H1 (cell line): ENCODE results near the gene ENPP3. TPM values are rescaled to one million over a fixed set of nuclear protein-coding genes. Genes with fewer than 3 reads are reported as not detected.
"Not testable (repeated sequence)": the region's sequence is repeated elsewhere in the genome, so short reads cannot be mapped to it uniquely, and the experiment has no call there.

ENCODE experiments used
- CTCF ChIA-PET: fragments of 300-600 bp; sonication (Branson Sonifier 250); formaldehyde crosslinking; loops from one replicate; lab custom pipeline; 2021; ENCODE audit not compliant: partially characterized antibody; lab: Charles Lee
- POLR2A ChIA-PET: fragments of 300-600 bp; sonication (Branson Sonifier 250); formaldehyde crosslinking; loops from one replicate; lab custom pipeline; 2021; ENCODE audit warnings: inconsistent platforms; ENCODE audit not compliant: partially characterized antibody; lab: Charles Lee
- DNase-seq, 2 experiments: peaks; one replicate each; pipeline versions ENCODE4 v3.0.0 to v3.0.0-alpha.2; 2010 to 2022; ENCODE audit warnings: low spot score in 2 of 2, low read depth in 1 of 2, mixed read lengths in 1 of 2
- FAIRE-seq: peaks from 2 replicates; lab custom pipeline; 2011; peaks lifted over from hg19 to GRCh38; lab: Jason Lieb, UNC
- H2AFZ ChIP-seq: 2 replicates; pipeline ENCODE4 v1.8.1; 2012; ENCODE audit warnings: low read length, inconsistent platforms
- H2AK5ac ChIP-seq: 2 replicates; pipeline ENCODE4 v1.6.1; 2013; ENCODE audit warnings: low read depth, low read length
- H2BK120ac ChIP-seq: replicated peaks from 2 replicates; pipeline ENCODE3; 2013; ENCODE audit warnings: low read depth, low read length, inconsistent platforms
- H2BK12ac ChIP-seq: 2 replicates; pipeline ENCODE4 v1.6.1; 2013; ENCODE audit warnings: low read depth, low read length
- H2BK15ac ChIP-seq: 2 replicates; pipeline ENCODE4 v1.6.1; 2013; ENCODE audit warnings: low read length
- H2BK20ac ChIP-seq: 2 replicates; pipeline ENCODE4 v1.6.1; 2013; ENCODE audit warnings: low read length
- H2BK5ac ChIP-seq: 2 replicates; pipeline ENCODE4 v1.6.1; 2013; ENCODE audit warnings: low read depth, low read length
- H3K14ac ChIP-seq: 2 replicates; pipeline ENCODE4 v1.6.1; 2013; ENCODE audit warnings: inconsistent platforms; ENCODE audit not compliant: insufficient read length
- H3K18ac ChIP-seq: 2 replicates; pipeline ENCODE4 v1.6.1; 2013; ENCODE audit warnings: low read length; ENCODE audit errors: extremely low read depth
- H3K23ac ChIP-seq: 2 replicates; pipeline ENCODE4 v1.6.1; 2013; ENCODE audit warnings: inconsistent platforms; ENCODE audit not compliant: insufficient read length
- H3K23me2 ChIP-seq: 2 replicates; pipeline ENCODE4 v1.6.1; 2013; ENCODE audit warnings: low read depth, low read length
- H3K27ac ChIP-seq: 2 replicates; pipeline ENCODE4 v1.6.1; 2011; ENCODE audit warnings: low read depth, low read length, inconsistent platforms
- H3K27me3 ChIP-seq, 4 experiments: replicated peaks in 1 of 4; 1 replicate in 1 of 4; 2 replicates in 3 of 4; pipeline versions ENCODE4 v1.6.1 to v1.8.1; 2011 to 2013; ENCODE audit warnings: low read length in 3 of 4, mild to moderate bottlenecking in 3 of 4, inconsistent platforms in 2 of 4, mixed read lengths in 2 of 4, moderate library complexity in 1 of 4; ENCODE audit not compliant: control insufficient read depth in 3 of 4, insufficient read depth in 3 of 4; ENCODE audit errors: extremely low read depth in 1 of 4
- H3K36me3 ChIP-seq, 4 experiments: 2 replicates each; pipeline versions ENCODE4 v1.6.1 to v1.8.1; 2011 to 2013; ENCODE audit warnings: mild to moderate bottlenecking in 4 of 4, low read length in 3 of 4, moderate library complexity in 2 of 4, control low read depth in 1 of 4, inconsistent platforms in 1 of 4; ENCODE audit not compliant: insufficient read depth in 4 of 4, control insufficient read depth in 2 of 4
- H3K4ac ChIP-seq: replicated peaks from 2 replicates; pipeline ENCODE3; 2013; ENCODE audit warnings: low read length, low read depth, mixed read lengths, inconsistent platforms; ENCODE audit not compliant: insufficient read length
- H3K4me1 ChIP-seq, 4 experiments: replicated peaks in 1 of 4; 1 replicate in 1 of 4; 2 replicates in 3 of 4; pipeline versions ENCODE4 v1.6.1 to v1.8.1; 2011 to 2013; ENCODE audit warnings: low read length in 3 of 4, inconsistent platforms in 2 of 4, mixed read lengths in 1 of 4; ENCODE audit not compliant: insufficient read depth in 4 of 4, control insufficient read depth in 3 of 4
- H3K4me2 ChIP-seq, 2 experiments: 2 replicates each; pipeline versions ENCODE4 v1.6.1 to v1.8.1; 2011 to 2013; ENCODE audit warnings: low read depth in 2 of 2, low read length in 2 of 2, control low read depth in 1 of 2, inconsistent platforms in 1 of 2, mild to moderate bottlenecking in 1 of 2; ENCODE audit not compliant: insufficient read depth in 1 of 2
- H3K4me3 ChIP-seq, 4 experiments: fragments of 200-600, 300-600 bp in 1 of 4; sonication (generic), shearing (Covaris generic), sonication (Bioruptor Twin) in 1 of 4; 2 replicates each; pipeline versions ENCODE4 v1.5.1 to v1.8.1; 2011 to 2016; ENCODE audit warnings: low read length in 4 of 4, low read depth in 3 of 4, control low read depth in 2 of 4, inconsistent platforms in 2 of 4, mild to moderate bottlenecking in 2 of 4, mixed read lengths in 1 of 4, moderate library complexity in 1 of 4; ENCODE audit not compliant: insufficient read depth in 2 of 4; ENCODE audit errors: extremely low read depth in 1 of 4
- H3K56ac ChIP-seq: replicated peaks from 2 replicates; pipeline ENCODE3; 2013; ENCODE audit warnings: low read depth, mild to moderate bottlenecking, mixed read lengths, low read length, inconsistent platforms; ENCODE audit not compliant: insufficient read length
- H3K79me1 ChIP-seq: 2 replicates; pipeline ENCODE4 v1.6.1; 2013; ENCODE audit warnings: low read depth, low read length, control low read depth
- H3K79me2 ChIP-seq, 2 experiments: 2 replicates each; pipeline versions ENCODE4 v1.6.1 to v1.8.1; 2012 to 2013; ENCODE audit warnings: low read length in 2 of 2, mild to moderate bottlenecking in 2 of 2, inconsistent platforms in 1 of 2; ENCODE audit not compliant: insufficient read depth in 2 of 2, control insufficient read depth in 1 of 2
- H3K9ac ChIP-seq, 4 experiments: replicated peaks in 1 of 4; 1 replicate in 1 of 4; 2 replicates in 3 of 4; pipeline versions ENCODE4 v1.6.1 to v1.8.1; 2011 to 2013; ENCODE audit warnings: low read depth in 3 of 4, low read length in 3 of 4, control low read depth in 2 of 4, mild to moderate bottlenecking in 2 of 4, moderate library complexity in 2 of 4, inconsistent platforms in 1 of 4; ENCODE audit errors: extremely low read depth in 1 of 4
- H3K9me3 ChIP-seq, 2 experiments: 2 replicates each; pipeline versions ENCODE4 v1.6.1 to v1.8.1; 2012 to 2013; ENCODE audit warnings: mild to moderate bottlenecking in 2 of 2, moderate library complexity in 2 of 2, control low read depth in 1 of 2, inconsistent platforms in 1 of 2, low read depth in 1 of 2, low read length in 1 of 2, mixed read lengths in 1 of 2; ENCODE audit not compliant: insufficient read depth in 2 of 2
- H4K20me1 ChIP-seq, 2 experiments: replicated peaks in 1 of 2; 2 replicates each; pipeline versions ENCODE3 to v1.8.1; 2011 to 2013; ENCODE audit warnings: inconsistent platforms in 2 of 2, low read length in 2 of 2, mild to moderate bottlenecking in 1 of 2; ENCODE audit not compliant: insufficient read depth in 2 of 2, control insufficient read depth in 1 of 2
- H4K5ac ChIP-seq: 2 replicates; pipeline ENCODE4 v1.6.1; 2013; ENCODE audit warnings: low read length, low read depth, mixed read lengths, inconsistent platforms; ENCODE audit not compliant: insufficient read length
- H4K8ac ChIP-seq: 2 replicates; pipeline ENCODE4 v1.8.0; 2013; ENCODE audit warnings: mild to moderate bottlenecking, moderate library complexity, low read length, inconsistent platforms; ENCODE audit not compliant: insufficient read depth; ENCODE audit errors: extremely low read depth
- H4K91ac ChIP-seq: replicated peaks from 2 replicates; pipeline ENCODE3; 2013; ENCODE audit warnings: low read length, mixed read lengths, inconsistent platforms; ENCODE audit not compliant: insufficient read length
- WGBS, 2 experiments: shearing (Covaris generic) in 1 of 2; methylation state at CpG; one replicate each; pipeline versions ENCODE4 v1.1.6 to v1.1.7; 2013 to 2015; ENCODE audit warnings: low lambda C conversion rate in 2 of 2, mixed read lengths in 2 of 2, inconsistent platforms in 1 of 2, low coverage in 1 of 2, missing lambda C conversion rate in 1 of 2; ENCODE audit not compliant: insufficient replicate concordance in 2 of 2, insufficient coverage in 1 of 2, insufficient read length in 1 of 2; ENCODE audit errors: extremely low coverage in 1 of 2, missing lambda C conversion rate in 1 of 2; 5-methylcytosine and 5-hydroxymethylcytosine counted together
- polyA plus RNA-seq, 7 experiments: library from polyadenylated mRNA; depleted of rRNA in 3 of 7; stranded (reverse) in 5 of 7; unstranded in 2 of 7; fragments of >200 nt in 5 of 7; fragments of 200-250 nt in 2 of 7; gene quantifications; 1 replicate in 5 of 7; 2 replicates in 1 of 7; 4 replicates in 1 of 7; pipeline versions ENCODE4 v1.2.1 to v1.2.3, GENCODE V29; 2011 to 2013; ENCODE audit warnings: missing spikeins in 2 of 7, mixed read lengths in 2 of 7
- total RNA-seq: library from RNA; stranded (reverse); fragmentation: NEBNext Ultra II Directional; extraction: Animal tissue kit (Norgen Biotek cat#: 25700); gene quantifications from 2 replicates; pipeline ENCODE4 v1.2.1, GENCODE V29; 2021

The ENPP3 gene
- total and polyA plus RNA-seq, 2 of the 8 experiments (the other 6 are each of a cell fraction or from before 2014, with no cell fraction given), result 0.11 TPM; not detected in 1

DNA sequence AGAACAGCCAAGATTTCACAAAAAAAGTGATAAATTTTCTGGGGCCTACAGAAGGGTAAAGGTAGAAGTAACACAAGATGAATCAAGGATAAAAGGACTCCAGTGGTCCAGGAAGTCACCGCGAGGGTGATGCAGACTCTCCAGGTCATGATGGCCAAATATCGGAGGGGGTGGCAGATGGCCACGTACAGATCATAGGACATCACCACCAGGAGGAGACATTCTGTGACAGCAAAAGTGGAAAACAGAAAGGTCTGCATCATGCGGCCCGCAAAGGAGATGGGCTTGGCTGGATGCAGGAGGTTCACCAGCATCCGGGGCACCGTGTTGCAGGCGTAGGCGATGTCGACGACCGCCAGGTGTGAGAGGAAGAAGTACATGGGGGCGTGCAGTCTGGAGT, 63.7 kb downstream of the ENPP3 start:
- H3K23ac ChIP-seq, H3K4me1 ChIP-seq, H4K8ac ChIP-seq, H3K4ac ChIP-seq, H3K9me3 ChIP-seq, FAIRE-seq, H4K91ac ChIP-seq, H3K79me2 ChIP-seq, POLR2A ChIA-PET, H2BK15ac ChIP-seq, H2BK5ac ChIP-seq, H3K56ac ChIP-seq, CTCF ChIA-PET, H3K27ac ChIP-seq, H4K5ac ChIP-seq, H2BK20ac ChIP-seq, H2AK5ac ChIP-seq, H3K27me3 ChIP-seq, H3K79me1 ChIP-seq, H3K36me3 ChIP-seq, H3K4me3 ChIP-seq, H3K18ac ChIP-seq, H2AFZ ChIP-seq, H3K9ac ChIP-seq, H3K23me2 ChIP-seq, H2BK120ac ChIP-seq, DNase-seq, H3K14ac ChIP-seq, H3K4me2 ChIP-seq, H4K20me1 ChIP-seq, H2BK12ac ChIP-seq: not testable (repeated sequence)
- WGBS, 2 experiments, result no CpG with 5 or more reads among the region's 14 CpGs

DNA sequence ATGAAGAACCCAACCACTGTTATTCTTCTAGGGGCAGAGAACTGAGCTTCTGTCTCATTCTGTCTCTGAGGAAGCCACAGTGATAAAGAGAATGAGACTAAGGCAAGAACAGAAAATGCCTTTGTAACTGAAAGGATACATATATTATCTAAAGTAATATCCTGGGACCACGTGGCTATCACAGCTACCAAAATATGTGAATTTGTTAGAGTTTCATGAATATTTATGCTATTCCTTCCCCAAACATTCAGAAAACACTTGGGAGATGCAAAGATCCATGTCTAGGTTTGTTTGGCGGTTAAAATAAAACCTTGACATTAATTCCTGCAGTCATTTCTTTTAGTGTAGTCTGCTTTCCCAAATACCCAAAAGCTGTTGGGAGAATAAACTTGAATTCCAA, 66.8 kb downstream of the ENPP3 start:
- H3K9me3 ChIP-seq, H3K79me2 ChIP-seq, H2BK15ac ChIP-seq, H3K14ac ChIP-seq, H2AFZ ChIP-seq, H4K8ac ChIP-seq, H3K56ac ChIP-seq, H3K4ac ChIP-seq, H2BK5ac ChIP-seq, H2AK5ac ChIP-seq, H2BK20ac ChIP-seq, H2BK120ac ChIP-seq, H2BK12ac ChIP-seq, H3K23me2 ChIP-seq, H4K91ac ChIP-seq, H3K18ac ChIP-seq, H3K23ac ChIP-seq, H3K4me2 ChIP-seq, H4K5ac ChIP-seq, H3K4me1 ChIP-seq, H3K27me3 ChIP-seq, H3K4me3 ChIP-seq, FAIRE-seq, DNase-seq, H3K79me1 ChIP-seq, POLR2A ChIA-PET, H4K20me1 ChIP-seq, H3K27ac ChIP-seq, CTCF ChIA-PET, H3K36me3 ChIP-seq, H3K9ac ChIP-seq: not testable (repeated sequence)
- no CpG with 5 or more reads among the region's 2 CpGs for WGBS, 2 experiments
